IMR-90 (cell line): Measurements from ENCODE around the gene SCGB1D1. TPM values are rescaled to one million over a fixed set of nuclear protein-coding genes. Genes with fewer than 3 reads are reported as not detected.

ENCODE experiments used
- ATAC-seq: fragments of 200-7000 bp; cut with Tn5 transposase; 2 replicates; pipeline ENCODE4 v1.9.1; 2020; ENCODE audit warnings: low read depth, mild to moderate bottlenecking, moderate library complexity
- BruUV-seq: library from RNA; stranded (reverse); fragments of 400-500 nt; replicated peaks from 2 replicates; lab custom pipeline; 2021; lab: Mats Ljungman, UMichigan
- CTCF ChIA-PET: fragments of 300-600 bp; formaldehyde crosslinking; extraction: SDS; loops from one replicate; lab custom pipeline; 2021; ENCODE audit warnings: antibody characterized with exemption; lab: Yijun Ruan, JAX
- POLR2A ChIA-PET: fragments of 300-600 bp; sonication (Branson Sonifier 250); formaldehyde crosslinking; loops from one replicate; lab custom pipeline; 2022; ENCODE audit warnings: antibody characterized with exemption; ENCODE audit not compliant: unreplicated experiment; lab: Charles Lee
- DNase-seq: peaks from one replicate; pipeline ENCODE4 v3.0.0; 2013
- H2AFZ ChIP-seq: replicated peaks from 2 replicates; pipeline ENCODE3; 2013; ENCODE audit warnings: low read length, mild to moderate bottlenecking; ENCODE audit not compliant: poor library complexity
- H2AK5ac ChIP-seq: 2 replicates; pipeline ENCODE4 v1.6.1; 2013; ENCODE audit warnings: low read depth, low read length, inconsistent platforms
- H2AK9ac ChIP-seq: replicated peaks from 2 replicates; pipeline ENCODE3; 2013; ENCODE audit warnings: mild to moderate bottlenecking, low read depth, low read length, moderate library complexity; ENCODE audit not compliant: poor library complexity
- H2BK120ac ChIP-seq: 2 replicates; pipeline ENCODE4 v1.6.1; 2013; ENCODE audit warnings: low read depth, low read length, inconsistent platforms
- H2BK15ac ChIP-seq: 3 replicates; pipeline ENCODE4 v1.6.1; 2013; ENCODE audit warnings: low read depth, low read length, inconsistent platforms
- H2BK20ac ChIP-seq: 2 replicates; pipeline ENCODE4 v1.6.1; 2013; ENCODE audit warnings: low read depth, mild to moderate bottlenecking, inconsistent platforms, low read length, moderate library complexity
- H2BK5ac ChIP-seq: 2 replicates; pipeline ENCODE4 v1.6.1; 2013; ENCODE audit warnings: mild to moderate bottlenecking, low read depth, low read length, inconsistent platforms; ENCODE audit not compliant: poor library complexity, severe bottlenecking
- H3K14ac ChIP-seq: replicated peaks from 2 replicates; pipeline ENCODE4 v1.6.1; 2013; ENCODE audit warnings: low read depth, low read length, inconsistent platforms
- H3K18ac ChIP-seq: 2 replicates; pipeline ENCODE4 v1.6.1; 2013; ENCODE audit warnings: low read depth, low read length, control low read depth
- H3K23ac ChIP-seq: 2 replicates; pipeline ENCODE4 v1.6.1; 2013; ENCODE audit warnings: low read depth, low read length, inconsistent platforms
- H3K27ac ChIP-seq: 2 replicates; pipeline ENCODE4 v1.5.1; 2013; ENCODE audit warnings: mild to moderate bottlenecking, control low read depth, low read length; ENCODE audit not compliant: insufficient read depth
- H3K27me3 ChIP-seq: 2 replicates; pipeline ENCODE4 v1.6.1; 2013; ENCODE audit warnings: low read length; ENCODE audit not compliant: control insufficient read depth, insufficient read depth
- H3K36me3 ChIP-seq: 2 replicates; pipeline ENCODE4 v1.6.1; 2013; ENCODE audit warnings: low read length, mixed read lengths; ENCODE audit not compliant: control insufficient read depth, insufficient read depth
- H3K4ac ChIP-seq: 2 replicates; pipeline ENCODE4 v1.6.1; 2013; ENCODE audit warnings: low read depth, low read length, inconsistent platforms
- H3K4me1 ChIP-seq: 2 replicates; pipeline ENCODE4 v1.6.1; 2013; ENCODE audit warnings: low read length, mixed read lengths; ENCODE audit not compliant: control insufficient read depth, insufficient read depth
- H3K4me2 ChIP-seq: 2 replicates; pipeline ENCODE4 v1.6.1; 2013; ENCODE audit warnings: low read depth, mild to moderate bottlenecking, control low read depth, low read length, moderate library complexity
- H3K4me3 ChIP-seq: 2 replicates; pipeline ENCODE4 v1.5.1; 2013; ENCODE audit warnings: low read depth, mild to moderate bottlenecking, control low read depth, low read length, moderate library complexity; ENCODE audit not compliant: insufficient read depth
- H3K56ac ChIP-seq: 2 replicates; pipeline ENCODE4 v1.6.1; 2013; ENCODE audit warnings: low read length, inconsistent platforms; ENCODE audit not compliant: insufficient read depth; ENCODE audit errors: extremely low read depth
- H3K79me1 ChIP-seq, 2 experiments: 2 replicates each; pipeline ENCODE4 v1.6.1; 2013; ENCODE audit warnings: low read length in 2 of 2, inconsistent platforms in 1 of 2, low read depth in 1 of 2
- H3K9ac ChIP-seq: 2 replicates; pipeline ENCODE4 v1.6.1; 2013; ENCODE audit warnings: low read depth, low read length, control low read depth
- H3K9me1 ChIP-seq: 2 replicates; pipeline ENCODE4 v1.6.1; 2013; ENCODE audit warnings: low read length, inconsistent platforms; ENCODE audit not compliant: insufficient read depth
- H3K9me3 ChIP-seq: 2 replicates; pipeline ENCODE4 v1.6.1; 2013; ENCODE audit warnings: low read length; ENCODE audit not compliant: control insufficient read depth, insufficient read depth
- H4K20me1 ChIP-seq: 2 replicates; pipeline ENCODE4 v1.6.1; 2013; ENCODE audit warnings: low read length, inconsistent platforms; ENCODE audit not compliant: insufficient read depth
- H4K5ac ChIP-seq: 2 replicates; pipeline ENCODE4 v1.6.1; 2013; ENCODE audit warnings: mild to moderate bottlenecking, low read depth, low read length, control low read depth
- H4K8ac ChIP-seq, 2 experiments: 2 replicates each; pipeline ENCODE4 v1.6.1; 2013; ENCODE audit warnings: low read depth in 2 of 2, low read length in 2 of 2, control low read depth in 1 of 2, inconsistent platforms in 1 of 2
- H4K91ac ChIP-seq: 2 replicates; pipeline ENCODE4 v1.6.1; 2013; ENCODE audit warnings: low read depth, low read length, inconsistent platforms; ENCODE audit not compliant: insufficient read depth
- FOS ChIP-seq: fragments of 150-350 bp; IDR thresholded peaks from 2 replicates; pipeline ENCODE4 v1.6.1; 2016; ENCODE audit warnings: low read depth, low read length
- MAFK ChIP-seq: IDR thresholded peaks from 2 replicates; pipeline ENCODE4 v1.6.1; 2012; ENCODE audit warnings: low read depth, low read length, improper control_type of control experiment
- MXI1 ChIP-seq: IDR thresholded peaks from 2 replicates; pipeline ENCODE4 v1.6.1; 2012; ENCODE audit warnings: low read depth, mild to moderate bottlenecking, low read length, moderate library complexity, borderline replicate concordance
- WGBS, 2 experiments: methylation state at CpG; one replicate each; pipeline versions ENCODE4 v1.1.5 to v1.1.7; 2013; ENCODE audit warnings: missing lambda C conversion rate in 2 of 2; ENCODE audit not compliant: insufficient read length in 1 of 2; ENCODE audit errors: extremely low coverage in 2 of 2; 5-methylcytosine and 5-hydroxymethylcytosine counted together
- dilution Hi-C: fragments of 300-500 bp; cut with HindIII; formaldehyde crosslinking; loops from one replicate; pipeline ENCODE4 v1.14.3; 2018; ENCODE audit warnings: low sequenced_read_pairs; ENCODE audit not compliant: unreplicated experiment
- in situ Hi-C: fragments of 300-500 bp; cut with MboI; formaldehyde crosslinking; loops from 3 replicates; pipeline ENCODE4 v1.14.3; 2019; ENCODE audit warnings: low sequenced_read_pairs, inconsistent platforms, mixed read lengths
- intact Hi-C: fragments of 100-400 bp; cut with micrococcal nuclease; formaldehyde crosslinking; loops from 2 replicates; pipeline ENCODE4 v1.10.0; 2022
- polyA plus RNA-seq, 3 experiments: library from polyadenylated mRNA; depleted of rRNA; stranded (reverse); fragments of >200 nt; gene quantifications; 2 replicates each; pipeline ENCODE4 v1.2.3, GENCODE V29; 2012; ENCODE audit warnings: low replicate concordance in 1 of 3
- total RNA-seq: library from RNA; depleted of rRNA; stranded (reverse); fragments of >200 nt; gene quantifications from 2 replicates; pipeline ENCODE4 v1.2.3, GENCODE V29; 2012
- TF ChIP-seq, protein P1 (sequence below): fragments of 150-350 bp; IDR thresholded peaks from 2 replicates; pipeline ENCODE4 v1.6.1; 2017; ENCODE audit warnings: mild to moderate bottlenecking, antibody characterized with exemption, low read length, low read depth

SCGB1D1 gene
- total and polyA plus RNA-seq, 2 of the 4 experiments (the other 2 are of a cell fraction): not detected

DNA sequence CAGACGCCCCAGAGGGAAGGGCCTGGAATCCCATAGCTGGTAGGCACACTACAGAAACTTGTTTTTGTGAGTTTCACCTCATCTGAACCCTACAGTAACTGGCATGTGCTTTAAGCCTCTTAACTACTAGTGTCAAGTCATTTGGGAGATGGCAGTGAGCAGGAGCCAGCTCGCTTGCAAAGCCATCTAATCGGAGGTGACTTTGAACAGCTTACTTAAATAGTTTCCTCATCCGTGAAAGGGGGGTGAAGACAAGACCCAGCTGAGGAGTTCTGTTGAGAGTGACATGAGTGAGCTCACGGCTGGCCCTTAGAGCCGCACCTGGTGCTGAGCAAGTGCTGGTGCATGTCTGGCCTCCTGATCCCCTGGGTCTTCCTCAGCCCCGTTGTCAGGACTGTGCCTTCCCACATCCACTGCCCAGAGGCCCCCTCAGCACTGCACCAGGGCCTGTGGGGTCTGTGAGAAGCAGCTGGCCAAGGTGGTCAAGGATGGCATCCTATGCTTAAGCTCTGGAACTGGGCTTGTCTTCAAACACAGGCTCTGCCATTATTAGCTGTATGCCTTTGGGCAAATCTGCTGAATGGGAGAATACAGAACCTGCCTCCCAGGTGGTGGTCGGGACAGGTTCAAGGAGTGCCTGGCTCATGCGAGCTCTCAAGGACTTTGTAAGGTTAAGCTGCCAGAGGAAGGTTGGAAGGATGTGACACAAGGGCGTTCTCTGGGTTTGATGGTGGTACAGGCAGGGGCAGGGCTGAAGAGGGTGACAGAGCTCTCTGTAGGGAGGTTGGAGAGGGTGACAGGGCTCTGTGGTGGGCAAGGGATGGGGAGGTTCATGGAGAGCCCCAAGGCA lies 38.9 kb upstream of the SCGB1D1 start:
- Histone ChIP-seq H2AFZ (no peak overlapping the region), H2AK9ac (no peak overlapping the region), H3K9ac (no peak overlapping the region), H3K56ac (no peak overlapping the region), H2BK20ac (no peak overlapping the region), H3K4ac (no peak overlapping the region), H2BK5ac (no peak overlapping the region), H3K9me3 (no peaks in the 10 kb centered on the region), H3K27ac (no peak overlapping the region), H4K8ac (no peak overlapping the region), H3K27me3 (no peaks in the 10 kb centered on the region), H3K14ac (no peak overlapping the region), H4K5ac (no peak overlapping the region), H3K9me1 (no peaks in the 10 kb centered on the region), H3K4me3 (no peak overlapping the region), H4K20me1 (0 out of 2 replicates have a peak, but pooled peaks cover 4% of the 10 kb centered on the region), H3K23ac (no peak overlapping the region), H4K91ac (no peak overlapping the region), H2BK15ac (no peak overlapping the region), H3K79me1 (peaks cover 0 to 5% of the 10 kb centered on the region in 2 experiments; a peak in 2 of 4 replicates), H2AK5ac (no peak overlapping the region), H3K4me2 (no peak overlapping the region), H3K36me3 (peaks cover 46% of the 10 kb centered on the region), H2BK120ac (no peak overlapping the region), H3K4me1 (no peaks in the 10 kb centered on the region), H3K18ac (no peak overlapping the region)
- dilution Hi-C loops (no loop called here), in situ Hi-C loops (no loop called here), intact Hi-C loops (no loop called here)
- ChIA-PET CTCF (no interaction called here), POLR2A (no interaction called here)
- no TSS peak for BruUV-seq
- DNase-seq: no peak
- WGBS, 2 experiments: 95% methylated on average over 3 of the region's 10 CpGs; no CpG with 5 or more reads in 1 of the 2 experiments
- ATAC-seq: no peak
- TF ChIP-seq MAFK (no peak), MXI1 (no peak), FOS (no peak)
- TF ChIP-seq, protein P1, sequence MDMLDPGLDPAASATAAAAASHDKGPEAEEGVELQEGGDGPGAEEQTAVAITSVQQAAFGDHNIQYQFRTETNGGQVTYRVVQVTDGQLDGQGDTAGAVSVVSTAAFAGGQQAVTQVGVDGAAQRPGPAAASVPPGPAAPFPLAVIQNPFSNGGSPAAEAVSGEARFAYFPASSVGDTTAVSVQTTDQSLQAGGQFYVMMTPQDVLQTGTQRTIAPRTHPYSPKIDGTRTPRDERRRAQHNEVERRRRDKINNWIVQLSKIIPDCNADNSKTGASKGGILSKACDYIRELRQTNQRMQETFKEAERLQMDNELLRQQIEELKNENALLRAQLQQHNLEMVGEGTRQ: no peak
